Left renal cortex interstitium (tissue), 4 donors: ENCODE measurements around the gene TECPR2. TPM values are rescaled to one million over a fixed set of nuclear protein-coding genes. Genes with fewer than 3 reads are reported as not detected.

Experiments
- DNase-seq, 4 donors: peaks; one replicate each; pipeline ENCODE4 v3.0.0-alpha.2; 2013; ENCODE audit warnings: low read depth in 4 of 4, low spot score in 2 of 4, missing footprints in 1 of 4
- polyA plus RNA-seq, 4 donors: library from polyadenylated mRNA; unstranded; fragments of 120-200 nt; gene quantifications; one replicate each; pipeline ENCODE4 v1.2.1, GENCODE V29; 2013; ENCODE audit not compliant: insufficient read length in 4 of 4

Gene TECPR2
- polyA plus RNA-seq, 4 donors: 14.8 to 20.9 (median 18.0) TPM

GRCh38 chr14:102462391-102462790, 99.7 kb downstream of the TECPR2 start:
- DNase-seq: no peak

- DNase-seq: no peak
Observed at GRCh38 chr14:102464006-102464405, 101.3 kb downstream of the TECPR2 start.

- no peak for DNase-seq
Observed at GRCh38 chr14:102464846-102465341, 102.2 kb downstream of the TECPR2 start.

- DNase-seq: no peak
Observed at GRCh38 chr14:102469261-102469660, 106.5 kb downstream of the TECPR2 start.

GRCh38 chr14:102471921-102472790, 109.4 kb downstream of the TECPR2 start:
- DNase-seq: no peak

- DNase-seq: no peak
Observed at GRCh38 chr14:102472791-102473150, 110.0 kb downstream of the TECPR2 start.

- no peak for DNase-seq
Observed at GRCh38 chr14:102473559-102473958, 110.8 kb downstream of the TECPR2 start.

GRCh38 chr14:102474934-102475333, 112.2 kb downstream of the TECPR2 start:
- no peak for DNase-seq

- DNase-seq: no peak
Observed at GRCh38 chr14:102479107-102479506, 116.4 kb downstream of the TECPR2 start.

GRCh38 chr14:102479777-102480176, 117.0 kb downstream of the TECPR2 start:
- no peak for DNase-seq

GRCh38 chr14:102481371-102481770, 118.6 kb downstream of the TECPR2 start:
- DNase-seq: no peak

GRCh38 chr14:102481791-102482238, 119.1 kb downstream of the TECPR2 start:
- no peak for DNase-seq

- DNase-seq: no peak
Observed at GRCh38 chr14:102484316-102484715, 121.6 kb downstream of the TECPR2 start.

GRCh38 chr14:102485693-102486512, 123.2 kb downstream of the TECPR2 start:
- no peak for DNase-seq

- no peak for DNase-seq
Observed at GRCh38 chr14:102486513-102487203, 123.9 kb downstream of the TECPR2 start.

GRCh38 chr14:102487204-102487577, 124.5 kb downstream of the TECPR2 start:
- no peak for DNase-seq

GRCh38 chr14:102490456-102490855, 127.7 kb downstream of the TECPR2 start:
- no peak for DNase-seq

- DNase-seq: no peak
Observed at GRCh38 chr14:102491366-102491765, 128.6 kb downstream of the TECPR2 start.

GRCh38 chr14:102491786-102492530, 129.2 kb downstream of the TECPR2 start:
- DNase-seq: no peak

GRCh38 chr14:102492531-102492910, 129.8 kb downstream of the TECPR2 start:
- DNase-seq: no peak
